Ramos (cell line): ENCODE data around the gene MYH9.

Experiments
- in situ Hi-C: fragments of 300-500 bp; cut with MboI; formaldehyde crosslinking; loops from one replicate; pipeline ENCODE4 v1.14.3; 2022; ENCODE audit warnings: low sequenced_read_pairs; ENCODE audit not compliant: unreplicated experiment

The MYH9 gene

DNA sequence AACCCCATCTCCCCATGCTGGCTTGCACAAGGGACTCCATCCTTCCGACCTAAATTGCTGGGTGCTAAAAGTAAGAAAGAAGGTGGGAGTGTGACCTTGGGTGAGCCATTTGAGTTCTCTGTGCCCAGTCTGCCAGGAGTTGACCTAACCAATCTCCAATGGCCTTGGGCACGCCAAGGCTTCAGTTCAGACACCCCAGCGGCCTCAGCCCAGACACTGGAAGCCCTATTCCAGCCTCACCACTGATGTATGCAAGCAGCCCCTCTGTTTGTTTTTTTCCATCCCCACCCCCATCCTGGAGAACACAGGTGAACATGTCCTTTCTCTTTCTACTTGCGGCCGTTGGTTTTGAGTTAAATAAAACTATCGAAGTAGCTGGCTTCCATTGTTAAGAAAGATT lies 31.9 kb downstream of the MYH9 start:
- in situ Hi-C loops = no loop called here

DNA sequence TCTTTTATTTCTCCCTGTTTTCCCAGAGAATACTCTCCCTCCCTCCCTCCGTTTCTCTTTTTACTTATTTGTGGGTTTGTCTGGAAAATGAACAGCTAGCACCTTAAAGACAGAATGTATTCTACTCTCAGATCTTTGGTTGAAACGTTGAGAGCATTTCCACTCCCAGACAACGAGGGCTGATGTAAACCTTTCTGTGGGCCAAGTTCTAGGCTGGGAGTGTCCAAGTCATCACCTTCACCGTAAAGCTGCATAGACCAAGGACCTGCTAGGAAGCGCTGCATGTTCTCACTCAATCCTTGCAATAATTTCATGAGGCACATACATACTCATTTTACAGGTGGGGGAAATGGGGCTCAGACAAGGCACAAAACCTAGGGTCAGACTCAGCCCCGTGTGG lies 32.4 kb downstream of the MYH9 start:
- in situ Hi-C loops = no loop called here

DNA sequence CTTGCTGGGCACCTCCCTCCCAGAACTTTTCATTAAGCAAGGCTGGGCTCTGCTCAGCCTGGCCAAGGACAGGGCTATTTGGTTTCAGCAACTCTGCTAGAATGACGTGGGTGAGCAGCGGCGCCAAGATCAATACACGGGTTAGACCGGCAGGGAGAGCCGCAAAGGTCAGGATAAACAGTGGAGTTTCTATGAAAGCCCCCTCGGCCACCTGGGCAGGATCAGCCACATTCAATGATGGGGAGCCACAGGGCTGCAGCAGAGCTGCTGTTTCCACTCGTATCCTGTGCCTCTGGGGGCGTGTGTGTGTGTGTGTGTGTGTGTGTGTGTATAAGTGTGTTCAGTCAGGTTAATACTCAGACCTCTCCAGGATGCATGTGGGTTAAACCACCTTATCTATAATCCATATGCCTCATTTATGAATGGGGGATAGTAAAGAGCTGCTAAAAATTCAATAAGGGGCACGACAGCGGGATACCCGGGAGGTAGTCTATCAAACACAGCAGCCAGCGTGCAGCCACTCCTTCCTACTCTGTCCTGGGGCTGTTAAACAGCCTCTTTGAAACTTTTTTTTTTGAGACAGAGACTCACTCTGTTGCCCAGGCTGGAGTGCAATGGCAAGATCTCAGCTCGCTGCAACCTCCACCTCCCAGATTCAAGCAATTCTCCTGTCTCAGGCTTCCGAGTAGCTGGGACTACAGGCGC lies 34.8 kb downstream of the MYH9 start:
- in situ Hi-C loops = no loop called here

DNA sequence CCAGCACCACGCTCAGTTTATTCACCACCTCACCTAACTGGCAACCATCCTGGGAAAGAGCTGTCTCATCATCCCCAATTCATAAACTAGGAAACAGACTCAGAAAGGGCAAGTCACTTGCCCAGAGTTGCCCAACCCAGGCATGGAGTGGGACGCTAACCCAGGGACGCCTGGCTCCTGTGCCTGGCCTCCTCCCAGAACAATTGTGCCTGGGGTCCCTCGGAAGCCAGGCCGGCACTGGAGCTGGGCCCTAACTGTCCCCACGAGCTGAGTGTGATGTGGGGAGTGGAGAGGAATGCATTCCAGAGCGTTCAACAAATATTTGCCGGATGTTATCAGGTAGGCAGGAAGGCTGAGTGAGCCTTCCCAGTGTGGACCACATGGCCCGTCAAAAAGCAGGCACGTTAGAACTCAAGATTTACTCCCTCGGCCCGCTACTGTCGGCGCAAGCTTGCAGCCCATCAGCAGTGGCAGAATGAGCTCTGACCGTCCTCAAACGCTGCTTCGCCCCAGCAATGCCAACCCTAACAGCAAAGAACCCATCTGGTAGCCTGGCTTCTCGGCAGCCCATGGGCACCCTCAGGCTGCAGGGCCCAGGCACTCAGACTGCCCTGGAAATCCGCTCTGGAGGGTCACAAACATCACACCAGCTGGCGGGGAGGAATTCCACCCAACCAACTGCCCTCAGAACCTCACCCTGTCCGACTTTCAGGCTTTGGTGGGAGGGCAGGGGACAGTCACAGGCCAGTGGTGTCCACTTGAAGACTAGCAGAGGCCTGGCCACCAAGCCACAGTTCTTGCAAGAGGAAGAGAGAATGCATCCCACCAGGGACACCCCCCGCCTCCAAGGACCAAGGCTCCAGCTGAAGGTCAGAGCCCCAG lies 35.6 kb downstream of the MYH9 start:
- in situ Hi-C loops = no loop called here

DNA sequence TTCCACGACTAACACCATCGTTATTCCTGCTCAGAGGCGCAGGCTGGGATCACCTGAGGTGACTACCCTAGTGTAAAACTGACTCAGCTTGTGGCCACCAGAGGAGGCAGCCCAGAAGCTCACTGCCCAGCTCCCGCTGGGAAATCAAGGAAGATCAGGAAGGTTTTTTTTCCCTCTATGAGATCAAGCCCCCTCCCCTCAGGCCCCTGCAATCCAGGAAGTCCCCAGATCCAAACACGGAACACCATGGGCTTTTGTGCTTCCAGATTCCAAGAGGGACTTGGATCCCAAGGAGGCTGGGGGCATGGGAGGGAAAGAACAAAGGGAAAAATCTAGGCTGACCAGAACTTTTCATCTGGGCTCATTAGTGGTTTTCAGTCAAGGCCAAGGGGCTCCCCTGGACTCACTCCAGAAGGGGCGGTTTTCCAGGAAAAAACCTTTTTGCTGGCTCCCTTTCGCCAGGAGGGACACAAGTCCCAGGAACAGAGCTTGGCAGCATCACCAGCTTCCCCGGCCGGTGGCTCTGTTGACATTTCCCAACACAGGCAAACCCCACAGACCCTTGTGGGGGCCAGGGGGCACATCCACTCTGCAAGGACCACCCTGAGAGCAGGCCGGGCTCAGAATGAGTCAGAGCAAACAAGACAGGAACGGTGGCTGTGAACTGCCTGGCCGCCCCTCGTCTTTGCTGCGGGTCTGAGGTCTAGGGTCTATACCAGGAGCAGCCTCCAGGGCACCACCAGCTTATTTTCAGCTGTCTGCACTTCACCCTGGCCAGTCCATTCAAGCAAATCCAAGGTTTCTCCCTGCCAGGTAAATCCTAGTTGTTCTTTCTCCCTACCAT lies 36.8 kb downstream of the MYH9 start:
- in situ Hi-C loops = no loop called here

DNA sequence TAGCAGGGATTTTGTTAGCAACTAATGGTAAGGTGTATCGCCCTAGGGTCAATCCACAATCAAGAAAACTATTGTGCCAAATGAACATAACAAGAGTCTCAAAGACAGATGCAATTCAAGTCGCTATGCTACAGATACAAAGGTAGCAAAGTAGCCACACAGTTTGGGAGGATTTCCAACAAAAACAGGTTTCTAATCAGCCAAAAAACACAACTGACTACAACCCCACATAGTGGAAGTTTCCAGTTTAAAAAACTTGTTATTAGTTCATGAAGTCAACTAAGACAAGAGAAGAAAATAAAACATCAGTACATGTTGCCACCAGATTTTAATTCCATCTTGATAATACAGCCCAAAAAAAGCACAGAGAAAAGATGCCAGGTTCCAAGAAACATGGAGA lies 38.0 kb downstream of the MYH9 start:
- in situ Hi-C loops = no loop called here

DNA sequence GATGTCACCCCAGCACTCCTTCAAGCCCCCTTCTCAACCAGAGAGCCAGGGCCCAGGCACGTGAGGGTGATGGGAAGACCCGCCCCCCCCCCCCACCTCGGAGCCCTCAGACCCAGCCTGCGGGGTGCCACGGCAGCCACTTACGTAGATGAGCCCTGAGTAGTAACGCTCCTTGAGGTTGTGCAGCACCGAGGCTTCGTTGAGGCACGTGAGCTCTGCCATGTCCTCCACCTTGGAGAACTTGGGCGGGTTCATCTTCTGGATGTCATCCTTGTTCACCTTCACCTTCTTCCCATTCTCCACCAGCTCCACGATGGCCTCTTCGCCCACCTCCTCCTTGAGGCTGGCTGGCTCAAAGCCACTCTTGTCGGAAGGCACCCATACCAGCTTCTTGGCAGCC lies 39.0 kb downstream of the MYH9 start:
- in situ Hi-C loops = no loop called here

DNA sequence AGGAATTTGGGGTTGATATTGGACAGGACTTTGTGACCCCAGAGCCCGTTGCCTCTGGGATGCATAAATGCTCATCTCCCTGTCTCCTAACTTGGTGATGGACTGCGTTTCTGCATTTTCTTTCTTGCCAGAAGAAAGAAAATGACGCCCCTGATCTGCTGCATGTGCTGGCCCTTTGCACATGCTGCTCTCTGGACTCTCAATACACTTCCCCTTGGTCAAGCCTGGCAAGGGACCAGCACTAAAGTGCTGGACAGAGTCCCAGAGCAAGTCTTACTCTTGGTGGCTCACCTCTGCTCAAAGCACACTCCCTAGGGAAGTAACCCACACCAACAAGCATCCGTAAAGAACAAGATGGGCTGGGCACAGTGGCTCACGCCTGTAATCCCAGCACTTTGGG lies 40.7 kb downstream of the MYH9 start:
- in situ Hi-C loops = no loop called here

DNA sequence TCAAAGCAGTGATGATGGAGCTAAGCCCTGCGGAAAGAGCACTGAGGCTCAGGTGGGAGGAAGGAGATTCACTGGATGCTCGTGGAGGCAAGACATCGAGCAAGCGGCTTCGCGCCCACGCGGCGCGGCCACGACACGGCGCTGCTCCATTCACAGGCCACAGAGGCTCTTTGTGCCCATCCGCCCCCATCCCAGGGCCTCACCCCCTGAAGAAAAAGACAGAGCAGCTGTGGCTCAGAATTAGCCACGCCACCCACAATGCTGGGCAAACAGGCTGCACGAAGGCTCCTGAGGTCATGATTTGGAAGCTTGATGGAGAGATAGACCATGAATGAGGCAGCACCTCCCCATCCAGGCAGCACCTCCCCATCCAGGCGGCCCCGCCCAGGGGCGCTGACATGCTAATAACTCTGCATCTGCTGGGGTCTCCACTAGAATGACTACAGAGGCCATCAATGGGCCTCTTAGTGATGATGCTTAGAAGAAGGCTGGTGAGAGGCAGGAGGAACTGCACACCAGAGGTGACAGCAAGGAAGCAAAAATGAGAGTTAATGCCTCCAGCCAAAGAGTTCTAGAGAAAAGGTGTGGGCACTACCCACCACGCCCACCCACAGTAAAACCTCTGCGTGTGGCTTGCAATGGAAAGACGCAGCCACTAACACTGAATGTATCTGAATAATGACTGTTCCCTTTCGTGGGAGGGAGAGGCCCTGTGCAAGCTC lies 43.5 kb downstream of the MYH9 start:
- in situ Hi-C loops = no loop called here

DNA sequence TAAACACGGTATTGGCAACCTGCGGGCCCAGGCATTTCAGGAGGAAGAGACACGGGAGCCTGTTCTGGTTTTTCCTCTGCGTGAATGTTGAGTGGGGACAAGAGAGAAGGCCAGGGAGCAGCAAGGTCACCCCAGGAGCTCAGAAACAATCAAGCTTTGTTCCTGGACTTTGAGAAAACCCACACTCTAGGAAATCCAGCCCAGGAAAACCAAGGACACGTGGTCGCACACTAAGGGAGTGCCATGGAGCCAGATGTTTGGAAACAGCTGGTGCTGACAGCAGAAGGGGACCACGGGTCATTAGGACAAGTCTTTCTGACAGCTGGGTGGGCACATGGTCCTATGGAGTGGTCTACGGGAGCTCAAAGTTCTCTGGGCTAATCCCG lies 44.1 kb downstream of the MYH9 start:
- in situ Hi-C loops = no loop called here

DNA sequence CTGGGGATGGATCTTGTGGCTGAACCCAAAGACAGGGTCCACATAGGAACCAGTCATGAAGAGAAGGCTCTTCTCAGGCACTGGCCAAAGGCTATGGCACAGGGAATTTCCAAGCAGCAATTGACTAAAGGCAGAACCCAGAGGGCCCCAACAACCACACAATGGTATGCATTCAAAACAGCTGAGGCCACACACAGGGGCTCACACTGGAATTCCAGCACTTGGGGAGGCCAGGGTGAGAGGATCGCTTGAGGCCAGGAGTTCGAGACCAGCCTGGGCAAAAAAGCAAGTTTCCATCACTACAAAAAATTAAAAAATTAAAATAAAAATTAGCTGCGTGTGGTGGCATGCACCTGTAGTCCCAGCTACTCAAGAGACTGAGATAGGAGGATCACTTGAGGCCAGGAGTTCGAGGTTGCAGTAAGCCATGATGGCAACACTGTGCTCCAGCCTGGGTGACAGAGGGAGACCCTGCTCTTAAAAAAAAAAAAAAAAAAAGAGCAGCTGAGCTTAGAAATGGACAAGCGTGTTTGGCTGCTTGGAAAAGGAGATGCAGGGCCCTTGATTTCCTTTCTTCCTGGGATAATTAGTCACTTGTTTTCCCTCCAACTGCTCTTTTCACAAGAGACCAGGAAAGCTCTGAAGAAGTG lies 44.6 kb downstream of the MYH9 start:
- in situ Hi-C loops = no loop called here

DNA sequence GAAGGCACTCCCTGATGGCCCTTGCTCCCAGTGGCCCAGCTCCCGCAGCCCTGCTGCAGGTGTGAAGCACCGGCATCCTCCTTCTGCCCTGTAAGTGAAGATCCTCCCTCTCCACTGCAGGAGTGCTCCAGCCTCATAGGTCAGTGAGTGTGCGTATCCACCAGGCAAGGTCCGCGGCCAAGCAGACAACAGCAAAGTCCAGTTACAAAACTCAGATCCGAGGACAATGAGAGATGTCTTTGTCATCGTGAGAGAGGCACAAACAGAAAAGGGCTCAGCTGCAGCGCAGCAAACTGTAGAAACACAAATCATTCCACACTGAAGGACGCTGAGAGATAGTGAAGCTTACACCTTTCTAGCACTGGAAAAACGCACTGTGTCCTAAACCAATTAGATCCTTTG lies 46.1 kb downstream of the MYH9 start:
- in situ Hi-C loops = no loop called here

DNA sequence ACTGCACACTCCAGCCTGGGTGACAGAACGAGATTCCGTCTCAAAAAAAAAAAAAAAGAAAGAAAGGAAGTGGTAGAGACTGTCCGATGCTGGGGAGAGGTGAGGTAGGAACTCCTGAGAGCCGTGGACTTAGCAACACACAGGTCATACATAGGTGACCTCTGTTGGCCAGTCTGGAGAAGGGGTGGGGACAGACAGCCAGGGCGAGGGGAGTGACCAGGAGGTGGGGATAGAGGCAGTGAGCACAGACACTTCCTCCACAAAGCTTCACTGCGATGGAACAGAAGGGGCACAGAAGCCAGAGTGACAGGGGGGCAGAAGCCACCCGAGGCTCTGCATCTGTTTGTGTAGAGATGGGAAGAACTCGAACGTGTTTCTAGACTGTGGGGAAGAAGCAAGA lies 47.1 kb downstream of the MYH9 start:
- in situ Hi-C loops = no loop called here

DNA sequence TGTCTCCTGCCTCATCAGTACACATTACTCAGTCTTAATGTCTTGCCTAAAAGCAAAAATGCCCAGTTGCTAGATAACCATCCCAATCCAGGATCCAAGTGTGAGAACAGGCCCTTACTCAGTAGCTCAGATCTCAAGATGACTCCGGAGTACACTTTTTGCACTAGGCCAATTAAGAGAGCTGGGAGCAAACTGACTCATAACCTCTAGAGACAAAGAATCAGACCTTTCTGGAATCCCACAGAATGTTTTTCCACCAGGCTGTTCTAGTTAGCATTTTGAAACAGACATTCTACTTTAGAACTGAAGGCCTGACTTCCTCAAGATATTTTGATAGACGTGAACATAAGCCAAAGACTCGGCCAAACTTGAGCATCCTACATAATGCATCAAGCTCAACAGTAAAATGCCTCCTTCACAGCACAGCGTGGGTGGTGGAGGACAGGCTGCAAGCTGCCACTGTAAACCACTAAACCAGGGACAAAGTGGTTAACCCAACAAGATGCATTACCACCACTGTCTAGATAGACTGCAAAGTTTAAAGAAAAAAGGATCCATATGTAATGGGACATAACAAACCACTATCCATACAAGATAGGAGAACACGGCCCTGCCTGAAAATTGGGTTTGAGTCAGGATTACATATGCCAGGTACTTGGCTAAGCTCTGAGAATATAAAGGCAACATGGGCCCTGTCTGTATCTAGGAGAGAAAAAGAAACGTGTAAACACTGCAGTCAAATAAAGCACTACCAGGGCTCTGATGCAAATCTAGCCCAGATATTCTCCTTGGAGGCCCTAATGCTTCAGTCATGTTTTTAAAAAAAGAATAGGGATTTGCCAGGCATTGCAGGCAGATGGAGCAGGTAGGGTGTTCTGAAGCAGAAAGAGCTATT lies 48.3 kb downstream of the MYH9 start:
- in situ Hi-C loops = no loop called here

DNA sequence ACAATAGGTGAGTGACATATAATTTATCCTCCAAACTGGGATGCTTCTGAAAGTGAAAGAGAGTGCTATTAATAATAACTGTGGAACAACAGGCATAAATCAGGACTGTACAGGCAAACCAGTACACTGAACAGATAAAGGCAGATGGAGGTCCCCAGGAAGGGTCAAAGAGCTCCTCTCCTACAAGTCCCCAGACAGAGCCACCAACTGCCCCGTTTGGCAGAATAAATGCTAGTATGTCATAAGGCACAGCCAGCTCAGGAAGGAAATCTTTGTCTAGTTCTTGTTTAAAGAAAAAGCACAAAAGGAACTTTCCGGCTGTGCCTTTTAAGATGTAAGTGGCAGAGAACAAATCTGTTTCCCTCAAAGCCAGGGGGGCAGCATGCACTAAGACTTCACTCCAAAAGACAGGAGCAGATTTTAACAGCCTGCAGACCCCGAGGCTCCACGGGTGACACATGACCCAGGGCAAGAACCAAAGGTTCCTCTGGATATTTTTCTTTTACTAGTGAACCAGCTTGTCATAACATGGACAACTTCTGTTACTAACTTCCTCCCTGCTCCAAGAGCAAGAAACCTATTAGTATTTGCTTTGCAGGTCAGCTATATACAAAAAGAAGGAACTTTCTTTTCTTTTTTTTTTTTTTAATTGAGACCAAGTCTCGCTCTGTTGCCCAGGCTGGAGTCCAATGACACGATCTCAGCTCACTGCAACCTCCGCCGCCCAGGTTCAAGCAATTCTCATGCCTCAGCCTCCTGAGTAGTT lies 50.2 kb downstream of the MYH9 start:
- in situ Hi-C loops = no loop called here

DNA sequence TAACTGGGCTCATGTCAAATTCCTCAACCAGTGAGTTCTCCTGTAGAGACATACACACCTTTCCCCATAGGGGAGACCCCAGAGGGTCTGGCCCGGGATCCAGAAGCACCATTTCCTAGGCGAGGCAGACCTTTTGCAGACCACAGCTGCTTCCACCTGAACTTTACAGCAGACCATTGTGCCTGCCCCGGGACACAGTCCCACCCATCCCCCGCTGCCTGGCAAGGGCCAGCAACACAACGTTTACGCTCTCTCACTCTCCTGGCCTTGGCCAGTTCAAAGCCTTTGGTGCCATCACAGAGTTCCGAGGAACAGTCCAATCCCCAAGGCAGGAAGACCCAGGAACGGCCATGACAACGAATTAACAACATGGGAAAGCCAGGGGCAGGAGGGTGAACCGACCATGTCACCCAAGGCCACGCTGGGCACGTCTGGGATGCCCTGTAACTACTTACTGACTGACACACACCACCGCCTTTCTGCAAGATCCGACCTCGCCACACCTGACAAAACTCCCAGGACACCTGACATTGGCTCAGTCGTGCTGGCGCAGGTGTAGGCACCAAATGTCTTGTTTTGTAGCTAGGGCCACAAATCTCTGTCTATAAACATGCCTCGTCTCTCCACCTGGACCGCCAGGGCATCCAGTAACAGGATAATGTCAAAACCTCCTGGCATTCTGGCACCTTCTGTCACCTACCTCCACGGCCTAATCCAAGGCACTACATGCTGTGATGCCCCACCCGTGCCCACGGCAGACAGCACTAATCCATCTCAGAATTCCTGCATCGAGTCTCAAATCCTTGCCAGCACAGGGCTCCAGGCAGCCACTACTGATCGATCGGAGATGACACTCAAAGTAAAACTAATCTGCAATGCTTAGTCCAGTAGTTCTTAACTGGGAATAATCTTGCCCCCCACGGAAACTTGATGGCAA lies 51.3 kb downstream of the MYH9 start:
- in situ Hi-C loops = no loop called here

DNA sequence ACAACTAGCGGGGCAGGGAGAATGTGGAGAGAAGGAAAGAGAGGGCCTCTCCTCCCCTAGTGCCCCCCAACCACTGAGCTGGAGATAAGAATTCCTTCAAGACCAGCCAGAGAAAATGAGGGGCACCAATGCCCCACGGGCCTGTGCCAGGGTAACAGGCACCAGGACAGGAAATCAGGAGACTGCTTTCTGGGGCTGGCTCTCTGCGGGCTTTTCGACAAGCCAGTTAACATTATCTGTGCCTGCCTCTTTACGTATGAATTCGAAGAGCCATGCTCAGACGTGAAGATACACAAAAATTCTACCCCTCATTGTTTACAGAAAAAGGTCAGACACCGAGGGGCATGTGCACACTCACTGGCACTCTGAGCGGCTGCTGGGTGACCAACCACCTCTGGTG lies 52.1 kb downstream of the MYH9 start:
- in situ Hi-C loops = no loop called here
